Astrocyte of the cerebellum (primary cell): ENCODE results near the gene CFAP161.

Source experiments
- DNase-seq: peaks from one replicate; pipeline ENCODE4 v3.0.0-alpha.2; 2011; ENCODE audit warnings: low read depth
- H3K4me3 ChIP-seq: 2 replicates; pipeline ENCODE4 v1.5.1; 2011; ENCODE audit warnings: mild to moderate bottlenecking, low read depth, low read length, moderate library complexity
- in situ Hi-C: cut with HindIII; loops from 2 replicates; pipeline ENCODE4 v1.10.0; 2017; ENCODE audit warnings: low sequenced_read_pairs
- TF ChIP-seq, protein P1 (sequence below): IDR thresholded peaks from 2 replicates; pipeline ENCODE4 v1.5.1; 2012; ENCODE audit warnings: low read length, low read depth, moderate library complexity, mild to moderate bottlenecking; ENCODE audit errors: missing control alignments

The CFAP161 gene

DNA sequence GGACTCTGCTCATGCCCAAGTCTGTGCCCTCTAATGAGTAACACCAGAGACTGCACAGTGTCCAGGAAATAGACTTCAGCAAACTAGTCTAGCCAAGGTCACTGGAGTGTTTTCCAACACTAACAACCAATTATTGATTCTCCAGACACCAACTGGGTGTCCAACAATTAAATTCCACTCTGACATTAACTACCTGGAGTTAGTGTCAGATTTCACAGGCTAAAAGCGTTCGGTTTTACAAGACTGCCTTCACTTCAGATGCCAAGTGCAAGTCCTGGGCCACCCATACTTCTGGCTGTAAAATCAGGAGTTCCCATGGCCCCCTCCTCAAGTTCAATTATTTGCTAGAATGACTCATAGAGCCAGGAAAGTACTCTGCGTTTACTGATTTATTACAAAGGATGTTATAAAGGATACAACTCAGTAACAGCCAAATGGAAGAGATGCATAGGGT is 20.8 kb upstream of the CFAP161 start:
- TF ChIP-seq, protein P1, sequence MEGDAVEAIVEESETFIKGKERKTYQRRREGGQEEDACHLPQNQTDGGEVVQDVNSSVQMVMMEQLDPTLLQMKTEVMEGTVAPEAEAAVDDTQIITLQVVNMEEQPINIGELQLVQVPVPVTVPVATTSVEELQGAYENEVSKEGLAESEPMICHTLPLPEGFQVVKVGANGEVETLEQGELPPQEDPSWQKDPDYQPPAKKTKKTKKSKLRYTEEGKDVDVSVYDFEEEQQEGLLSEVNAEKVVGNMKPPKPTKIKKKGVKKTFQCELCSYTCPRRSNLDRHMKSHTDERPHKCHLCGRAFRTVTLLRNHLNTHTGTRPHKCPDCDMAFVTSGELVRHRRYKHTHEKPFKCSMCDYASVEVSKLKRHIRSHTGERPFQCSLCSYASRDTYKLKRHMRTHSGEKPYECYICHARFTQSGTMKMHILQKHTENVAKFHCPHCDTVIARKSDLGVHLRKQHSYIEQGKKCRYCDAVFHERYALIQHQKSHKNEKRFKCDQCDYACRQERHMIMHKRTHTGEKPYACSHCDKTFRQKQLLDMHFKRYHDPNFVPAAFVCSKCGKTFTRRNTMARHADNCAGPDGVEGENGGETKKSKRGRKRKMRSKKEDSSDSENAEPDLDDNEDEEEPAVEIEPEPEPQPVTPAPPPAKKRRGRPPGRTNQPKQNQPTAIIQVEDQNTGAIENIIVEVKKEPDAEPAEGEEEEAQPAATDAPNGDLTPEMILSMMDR = no peak
- H3K4me3 ChIP-seq = no peak overlapping the region
- in situ Hi-C loops = no loop called here
- no peak for DNase-seq

DNA sequence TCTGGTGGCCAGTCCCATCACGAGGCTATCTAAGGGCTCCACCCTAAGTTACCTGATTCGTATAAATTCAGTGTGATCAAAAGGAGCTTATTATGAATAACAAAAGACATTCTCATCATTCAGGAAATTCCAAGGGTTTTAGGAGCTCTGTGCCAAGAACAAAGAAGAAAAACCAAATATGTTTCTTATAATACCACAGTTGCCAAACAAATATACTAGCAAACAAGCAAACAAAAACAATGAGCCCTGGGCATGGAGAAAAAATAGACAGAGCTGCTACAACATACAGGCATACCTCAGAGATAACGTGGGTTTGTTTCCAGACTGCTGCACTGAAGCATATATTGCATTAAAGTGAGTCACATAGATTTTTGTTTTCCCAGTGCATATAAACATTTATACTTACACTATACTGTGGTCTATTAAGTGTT is 20.2 kb upstream of the CFAP161 start:
- DNase-seq = no peak
- no peak overlapping the region for H3K4me3 ChIP-seq
- in situ Hi-C loops = no loop called here
- TF ChIP-seq, protein P1 = no peak

DNA sequence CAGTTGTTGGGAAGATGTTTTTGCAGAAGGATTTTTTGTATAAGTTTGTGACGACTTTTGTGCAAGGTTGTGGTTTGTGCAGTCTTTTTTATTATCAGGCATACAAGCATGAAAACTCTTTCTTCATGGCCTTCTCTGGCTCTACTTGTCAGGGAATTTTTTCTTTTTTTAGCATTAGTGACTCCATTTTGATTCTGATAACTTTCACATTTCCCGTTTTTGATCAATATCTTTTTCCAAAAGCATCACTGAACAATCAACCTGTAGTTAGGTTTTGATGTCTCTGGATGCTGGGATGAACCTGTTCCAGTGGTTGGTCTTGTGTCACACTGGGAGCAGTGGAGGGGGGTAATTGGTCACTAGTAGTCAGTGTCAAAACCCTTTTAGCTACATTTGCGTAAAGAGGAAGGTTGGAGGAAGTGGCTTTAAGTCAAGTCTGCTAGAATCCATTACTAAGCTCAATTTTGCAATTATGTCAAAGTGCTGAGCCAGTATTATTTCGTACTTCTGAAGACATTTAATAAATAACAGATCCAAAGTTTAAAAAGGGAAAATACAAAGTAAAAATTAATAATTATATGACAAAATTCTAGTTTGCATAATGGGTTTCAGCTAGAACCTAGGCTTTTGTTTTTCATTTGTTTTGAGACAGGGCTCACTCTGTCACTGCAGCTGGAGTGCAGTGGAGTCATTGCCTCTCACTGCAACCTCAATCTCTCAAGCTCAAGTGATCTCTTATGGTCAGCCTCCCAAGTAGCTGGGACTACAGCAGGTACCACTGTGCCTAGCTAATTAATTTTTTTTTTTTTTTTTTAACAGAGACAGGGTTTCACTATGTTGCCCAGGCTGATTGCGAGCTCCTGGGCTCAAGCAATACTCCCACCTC is 18.8 kb upstream of the CFAP161 start:
- in situ Hi-C loops = no loop called here
- TF ChIP-seq, protein P1 = no peak
- no peak overlapping the region for H3K4me3 ChIP-seq
- no peak for DNase-seq

DNA sequence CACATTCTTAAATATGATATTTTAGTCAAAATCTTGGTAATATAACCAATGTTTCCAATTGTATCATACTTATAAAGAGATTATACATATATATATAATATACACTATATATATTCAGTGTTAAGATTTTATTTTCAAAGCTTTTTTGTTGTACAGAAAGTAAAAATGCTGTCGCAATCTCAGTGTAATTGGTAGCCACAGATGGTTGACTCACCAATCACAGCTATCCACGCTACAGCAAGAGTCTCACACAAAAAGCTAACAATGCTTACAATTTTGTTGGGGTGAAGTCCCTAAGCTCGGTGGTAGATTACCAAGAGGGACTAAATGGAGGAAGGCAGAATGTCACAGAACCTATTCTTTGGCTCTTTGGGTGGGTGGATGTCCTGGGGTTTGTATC is 16.9 kb upstream of the CFAP161 start:
- no peak for DNase-seq
- TF ChIP-seq, protein P1 = no peak
- in situ Hi-C loops = no loop called here
- H3K4me3 ChIP-seq = no peak overlapping the region

DNA sequence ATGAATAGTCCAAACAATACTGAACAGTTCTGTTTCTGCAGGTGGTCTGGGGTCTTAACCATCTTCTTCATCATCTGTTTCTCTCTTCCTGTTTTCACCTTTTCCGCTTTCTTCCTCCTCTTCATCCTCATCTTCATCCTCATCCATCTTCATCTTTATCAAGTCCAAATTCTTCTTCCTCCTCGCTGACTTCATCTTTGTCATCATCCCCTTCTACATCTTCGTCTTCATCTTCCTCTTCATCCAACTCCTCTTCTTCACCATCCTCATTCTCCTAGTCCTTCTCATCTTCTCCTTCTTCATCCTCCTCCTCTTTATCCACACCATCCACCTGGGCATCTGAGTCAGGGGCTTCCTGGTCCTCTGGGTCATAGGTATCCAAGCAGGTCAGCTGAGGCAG is 16.5 kb upstream of the CFAP161 start:
- TF ChIP-seq, protein P1 = no peak
- in situ Hi-C loops = no loop called here
- DNase-seq = no peak
- H3K4me3 ChIP-seq = no peak overlapping the region

DNA sequence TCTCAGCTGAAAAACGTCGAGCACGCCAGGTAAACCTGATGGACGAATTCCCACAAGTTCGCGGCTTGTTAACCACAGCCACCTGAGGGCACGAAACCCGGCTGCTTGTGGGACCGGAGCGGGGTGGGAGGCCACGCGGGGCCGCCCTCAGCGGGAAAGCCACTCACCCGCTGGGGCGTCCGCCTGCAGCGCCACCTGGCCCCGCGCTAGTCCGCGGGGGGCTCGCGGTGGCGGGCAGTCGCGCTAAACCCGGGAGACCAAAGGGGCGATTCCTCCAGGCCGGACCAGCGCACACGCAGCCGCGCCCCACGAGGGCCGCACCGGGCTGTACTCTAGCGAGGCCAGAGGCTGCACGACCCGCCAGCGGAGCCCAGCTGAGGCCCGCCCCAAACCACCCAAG is 15.7 kb upstream of the CFAP161 start:
- no peak for DNase-seq
- TF ChIP-seq, protein P1 = no peak
- in situ Hi-C loops = no loop called here
- H3K4me3 ChIP-seq = no peak overlapping the region
